CD4-positive, alpha-beta T cell treated with Interleukin-17A for 4 hours (primary cell): ENCODE measurements around the gene COL1A2.

Source experiments
- DNase-seq: peaks from one replicate; pipeline ENCODE4 v3.0.0-alpha.2; 2020; ENCODE audit warnings: mixed read lengths

Gene COL1A2

GRCh38 chr7:94412762-94413322 is 18.1 kb downstream of the COL1A2 start:
- no peak for DNase-seq

GRCh38 chr7:94414481-94414880 is 19.8 kb downstream of the COL1A2 start:
- DNase-seq, result no peak

- DNase-seq, result no peak
Measured at GRCh38 chr7:94414980-94415379, 20.3 kb downstream of the COL1A2 start.

- DNase-seq, result no peak
Measured at GRCh38 chr7:94417306-94417705, 22.6 kb downstream of the COL1A2 start.

- no peak for DNase-seq
Measured at GRCh38 chr7:94417901-94418300, 23.2 kb downstream of the COL1A2 start.

- DNase-seq, result no peak
Measured at GRCh38 chr7:94418851-94419250, 24.2 kb downstream of the COL1A2 start.

- no peak for DNase-seq
Measured at GRCh38 chr7:94420328-94420727, 25.6 kb downstream of the COL1A2 start.

- DNase-seq, result no peak
Measured at GRCh38 chr7:94421681-94422080, 27.0 kb downstream of the COL1A2 start.

GRCh38 chr7:94422136-94422535 is 27.4 kb downstream of the COL1A2 start:
- DNase-seq, result no peak

- no peak for DNase-seq
Measured at GRCh38 chr7:94422827-94423460, 28.2 kb downstream of the COL1A2 start.

GRCh38 chr7:94423863-94424735 is 29.4 kb downstream of the COL1A2 start:
- no peak for DNase-seq

GRCh38 chr7:94425546-94425945 is 30.9 kb downstream of the COL1A2 start:
- DNase-seq, result no peak

- DNase-seq, result no peak
Measured at GRCh38 chr7:94426980-94427875, 32.5 kb downstream of the COL1A2 start.

GRCh38 chr7:94429153-94429552 is 34.5 kb downstream of the COL1A2 start:
- DNase-seq, result no peak

- DNase-seq, result no peak
Measured at GRCh38 chr7:94431176-94431575, 36.5 kb downstream of the COL1A2 start.

- no peak for DNase-seq
Measured at GRCh38 chr7:94431619-94432280, 37.1 kb downstream of the COL1A2 start.

- DNase-seq, result no peak
Measured at GRCh38 chr7:94432281-94432670, 37.6 kb downstream of the COL1A2 start.

- DNase-seq, result no peak
Measured at GRCh38 chr7:94432817-94433216, 38.1 kb downstream of the COL1A2 start.

GRCh38 chr7:94433224-94433623 is 38.5 kb downstream of the COL1A2 start:
- DNase-seq, result no peak

GRCh38 chr7:94434042-94434441 is 39.3 kb downstream of the COL1A2 start:
- DNase-seq, result no peak

GRCh38 chr7:94436018-94436604 is 41.4 kb downstream of the COL1A2 start:
- DNase-seq, result peak; percentile 63

- DNase-seq, result no peak
Measured at GRCh38 chr7:94436700-94437099, 42.0 kb downstream of the COL1A2 start.
